ENCODE data around the gene CNTN5.

- TF ChIP-seq CTCF (IDR thresholded peaks at IDR 0.05) = no peak
- TF ChIP-seq POLR2A (IDR thresholded peaks at IDR 0.05) = no peak
Observed at GRCh38 chr11:99229544-99229943, 208.8 kb downstream of the CNTN5 start.

Measured in uterus (tissue), 2 donors.